Measurements from ENCODE around the gene CD99.
"Not testable (repeated sequence)": the region's sequence is repeated elsewhere in the genome, so short reads cannot be mapped to it uniquely, and the experiment has no call there.

Gene CD99

GRCh38 chrX:2732649-2733048 lies 41.6 kb downstream of the CD99 start:
- DNase-seq (ENCODE audit: low read depth): no peak

GRCh38 chrX:2733286-2733685 lies 42.2 kb downstream of the CD99 start:
- no peak for DNase-seq (ENCODE audit: low read depth)

GRCh38 chrX:2735270-2735669 lies 44.2 kb downstream of the CD99 start:
- no peak for DNase-seq (ENCODE audit: low read depth)

- no peak for DNase-seq (ENCODE audit: low read depth)
Measured at GRCh38 chrX:2740672-2741071, 49.6 kb downstream of the CD99 start.

- DNase-seq (ENCODE audit: low read depth): no peak
Measured at GRCh38 chrX:2741386-2741785, 50.3 kb downstream of the CD99 start.

GRCh38 chrX:2746250-2746649 lies 55.2 kb downstream of the CD99 start:
- DNase-seq (ENCODE audit: low read depth): not testable (repeated sequence)

- no peak for DNase-seq (ENCODE audit: low read depth)
Measured at GRCh38 chrX:2748171-2748814, 57.2 kb downstream of the CD99 start.

GRCh38 chrX:2748815-2749188 lies 57.7 kb downstream of the CD99 start:
- no peak for DNase-seq (ENCODE audit: low read depth)

GRCh38 chrX:2751291-2751690 lies 60.2 kb downstream of the CD99 start:
- no peak for DNase-seq (ENCODE audit: low read depth)

GRCh38 chrX:2751874-2752300 lies 60.8 kb downstream of the CD99 start, which contains the start of gene XG:
Gene XG (plus strand): TSS chrX:2752040. CDS start chrX:2752275, 235 bp downstream.
- not testable (repeated sequence) for DNase-seq (ENCODE audit: low read depth)

GRCh38 chrX:2752441-2752840 lies 61.3 kb downstream of the CD99 start:
- not testable (repeated sequence) for DNase-seq (ENCODE audit: low read depth)

GRCh38 chrX:2755163-2755715 lies 64.1 kb downstream of the CD99 start:
- DNase-seq (ENCODE audit: low read depth): not testable (repeated sequence)

GRCh38 chrX:2756548-2756947 lies 65.5 kb downstream of the CD99 start:
- no peak for DNase-seq (ENCODE audit: low read depth)

- no peak for DNase-seq (ENCODE audit: low read depth)
Measured at GRCh38 chrX:2761246-2761645, 70.2 kb downstream of the CD99 start.

- DNase-seq (ENCODE audit: low read depth): not testable (repeated sequence)
Measured at GRCh38 chrX:2762671-2763070, 71.6 kb downstream of the CD99 start.

- DNase-seq (ENCODE audit: low read depth): not testable (repeated sequence)
Measured at GRCh38 chrX:2764766-2765548, 73.9 kb downstream of the CD99 start.

- no peak for DNase-seq (ENCODE audit: low read depth)
Measured at GRCh38 chrX:2765549-2765830, 74.4 kb downstream of the CD99 start.

GRCh38 chrX:2766906-2767305 lies 75.8 kb downstream of the CD99 start:
- DNase-seq (ENCODE audit: low read depth): no peak

GRCh38 chrX:2767631-2768455 lies 76.7 kb downstream of the CD99 start:
- no peak for DNase-seq (ENCODE audit: low read depth)

GRCh38 chrX:2769615-2770014 lies 78.5 kb downstream of the CD99 start:
- DNase-seq (ENCODE audit: low read depth): no peak

- DNase-seq (ENCODE audit: low read depth): not testable (repeated sequence)
Measured at GRCh38 chrX:2773166-2774055, 82.3 kb downstream of the CD99 start.

- DNase-seq (ENCODE audit: low read depth): no peak
Measured at GRCh38 chrX:2774057-2774456, 83.0 kb downstream of the CD99 start.

Measured in fibroblast of the conjunctiva (primary cell).